Activated T-helper 9 cell treated with anti-CD3 and anti-CD28 coated beads, Interleukin-2, amount 50 U/mL, for 16 hours (primary cell): Measurements from ENCODE around the gene NR1H3.
A peak's percentile ranks its signal among the peaks of the same experiment; 100 is the strongest.
"Not testable (repeated sequence)": the region's sequence is repeated elsewhere in the genome, so short reads cannot be mapped to it uniquely, and the experiment has no call there.

Source experiments
- DNase-seq: peaks from one replicate; pipeline ENCODE4 v3.0.0-alpha.2; 2020; ENCODE audit warnings: low read depth

The NR1H3 gene

GRCh38 chr11:47257517-47258316 is at the start of gene NR1H3:
Gene NR1H3, plus strand, starts transcription at chr11:47257996. Its CDS starts 1,221 bp downstream, at chr11:47259217.
- DNase-seq, result no peak

DNA sequence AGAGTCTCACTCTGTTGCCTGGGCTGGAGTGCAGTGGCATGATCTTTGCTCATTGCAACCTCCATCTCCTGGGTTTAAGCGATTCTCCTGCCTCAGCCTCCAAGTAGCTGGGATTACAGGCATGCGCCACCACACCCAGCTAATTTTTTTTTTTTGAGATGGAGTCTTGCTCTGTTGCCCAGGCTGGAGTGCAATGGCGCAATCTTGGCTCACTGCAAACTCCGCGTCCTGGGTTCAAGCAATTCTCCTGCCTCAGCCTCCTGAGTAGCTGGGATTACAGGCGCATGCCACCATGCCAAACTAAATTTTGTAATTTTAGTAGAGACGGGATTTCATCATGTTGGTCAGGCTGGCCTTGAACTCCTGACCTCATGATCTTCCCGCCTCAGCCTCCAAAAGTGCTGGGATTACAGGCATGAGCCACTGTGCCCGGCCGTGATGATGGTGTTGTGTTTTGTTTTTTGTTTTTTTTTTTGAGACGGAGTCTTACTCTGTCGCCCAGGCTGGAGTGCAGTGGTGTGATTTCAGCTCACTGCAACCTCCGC is 49.7 kb upstream of the NR1H3 start:
- not testable (repeated sequence) for DNase-seq

GRCh38 chr11:47208628-47209027 is 49.2 kb upstream of the NR1H3 start:
- DNase-seq, result no peak

DNA sequence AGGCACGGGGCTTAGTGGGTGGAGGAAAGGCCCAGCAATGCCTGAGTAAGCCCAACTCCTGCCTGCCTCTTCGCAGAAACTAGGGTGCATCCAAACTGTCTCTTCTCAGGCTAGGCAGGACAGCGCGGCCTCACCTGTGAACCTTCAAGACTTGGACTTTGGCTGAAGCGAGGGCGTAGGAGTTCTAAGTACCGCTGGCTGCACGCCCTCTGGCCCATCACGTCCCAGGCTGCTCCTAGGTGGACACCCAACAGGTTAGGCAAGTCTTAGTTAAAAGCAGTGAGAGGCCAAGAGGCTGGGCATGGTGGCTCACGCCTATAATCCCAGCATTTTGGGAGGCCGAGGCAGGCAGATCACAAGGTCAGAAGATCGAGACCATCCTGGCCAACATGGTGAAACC is 44.9 kb upstream of the NR1H3 start:
- DNase-seq, result no peak

- peak; percentile 72 for DNase-seq
Observed at GRCh38 chr11:47213950-47214565, 43.7 kb upstream of the NR1H3 start.

DNA sequence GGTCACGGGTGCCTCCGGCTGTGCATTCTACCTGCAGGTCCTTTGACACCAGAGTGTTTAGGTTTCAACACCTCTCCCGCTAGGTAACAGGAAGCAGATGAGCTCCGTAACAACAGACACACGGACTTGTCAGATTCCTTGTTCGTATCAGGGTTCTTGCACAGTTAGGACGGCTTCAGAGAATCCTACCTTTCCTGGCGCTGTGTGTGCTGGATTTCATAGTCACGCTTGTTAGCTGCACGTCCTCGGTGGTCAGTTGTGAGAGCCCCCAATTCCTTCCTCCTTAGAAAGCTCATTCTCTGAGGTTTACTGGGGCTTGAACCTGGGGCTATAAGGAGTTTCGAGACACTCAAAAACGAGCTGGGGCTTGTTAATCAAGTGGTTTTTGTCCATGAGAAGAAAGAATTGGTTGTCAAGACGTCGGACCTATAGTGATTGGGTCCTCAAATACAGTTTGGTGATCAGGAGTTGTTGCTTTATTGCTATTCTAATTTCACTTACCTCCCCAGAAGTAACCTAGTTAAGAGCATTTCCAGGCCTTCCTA is 42.4 kb upstream of the NR1H3 start:
- DNase-seq, result no peak

- peak; percentile 58 for DNase-seq
Observed at GRCh38 chr11:47216121-47216798, 41.5 kb upstream of the NR1H3 start.

DNA sequence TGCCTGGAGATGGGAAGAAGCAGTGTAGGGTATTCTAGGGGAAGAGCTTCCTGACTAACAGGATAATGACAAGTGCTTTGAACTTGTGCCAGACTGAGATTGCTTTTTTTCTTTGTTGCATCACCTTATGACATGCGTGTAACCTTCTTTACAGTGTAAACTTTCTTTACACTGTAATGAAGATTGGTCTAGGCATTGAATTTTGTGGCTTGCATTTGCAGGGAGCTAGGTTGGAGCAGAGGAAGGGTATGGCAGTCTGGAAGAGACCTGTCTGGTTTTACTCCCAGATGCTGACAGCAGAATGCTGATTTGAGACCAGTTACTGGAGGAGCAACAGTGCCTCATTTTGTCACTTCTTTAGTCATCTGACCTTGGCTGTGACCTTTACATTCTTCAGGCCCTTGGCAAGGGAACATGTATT is 37.4 kb upstream of the NR1H3 start:
- no peak for DNase-seq

DNA sequence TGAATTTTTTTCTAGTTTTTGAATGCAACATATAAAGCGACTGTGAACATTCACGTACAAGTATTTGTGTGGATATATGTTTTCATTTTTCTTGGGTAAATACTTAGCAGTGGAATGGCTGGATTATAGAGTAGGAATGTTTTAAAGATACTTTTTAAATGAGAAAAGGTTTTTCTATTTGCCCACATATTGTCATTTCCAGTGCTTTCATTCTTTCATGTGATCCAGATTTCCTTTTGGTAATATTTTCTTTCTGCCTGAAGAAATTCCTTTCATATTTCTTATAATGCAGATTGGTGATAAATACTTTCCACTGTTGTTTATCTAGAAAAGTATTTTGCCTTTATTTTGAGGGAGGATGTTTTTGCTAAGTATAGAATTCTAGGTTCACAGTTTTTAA is 35.1 kb upstream of the NR1H3 start:
- DNase-seq, result no peak

DNA sequence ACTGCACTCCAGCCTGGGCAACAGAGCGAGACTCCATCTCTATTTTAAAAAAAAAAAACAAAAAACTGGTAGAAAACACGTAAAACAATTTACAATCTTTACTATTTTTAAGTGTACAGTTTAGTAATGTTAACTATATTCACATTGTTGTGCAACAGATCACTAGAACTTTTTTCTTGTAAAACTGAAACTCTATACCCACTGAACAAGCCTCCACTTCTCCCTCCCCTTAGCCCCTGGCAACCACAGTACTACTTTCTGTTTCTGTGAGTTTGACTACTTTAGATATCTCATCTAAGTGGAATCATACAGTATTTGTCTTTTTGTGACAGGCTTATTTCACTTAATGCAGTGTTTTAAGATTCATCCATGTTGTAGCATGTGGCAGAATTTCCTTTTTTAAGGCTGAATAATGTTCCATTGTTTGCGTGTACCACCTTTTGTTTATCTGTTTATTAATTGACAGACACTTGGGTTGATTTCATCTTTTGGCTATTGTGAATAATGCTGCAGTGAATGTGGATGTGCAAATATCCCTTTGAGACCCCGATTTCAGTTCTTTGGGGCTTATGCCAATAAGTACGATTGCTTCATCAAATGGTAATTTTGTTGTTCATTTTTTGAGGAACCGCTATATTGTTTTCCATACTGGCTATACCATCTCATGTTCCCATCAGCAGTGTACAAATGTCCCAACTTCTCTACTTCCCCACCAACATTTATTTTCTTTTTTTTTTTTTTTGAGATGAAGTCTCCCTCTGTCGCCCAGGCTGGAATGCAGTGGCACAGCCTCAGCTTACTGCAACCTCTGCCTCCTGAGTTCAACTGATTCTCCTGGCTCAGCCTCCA is 32.0 kb upstream of the NR1H3 start:
- no peak for DNase-seq

- no peak for DNase-seq
Observed at GRCh38 chr11:47229161-47229560, 28.6 kb upstream of the NR1H3 start.

DNA sequence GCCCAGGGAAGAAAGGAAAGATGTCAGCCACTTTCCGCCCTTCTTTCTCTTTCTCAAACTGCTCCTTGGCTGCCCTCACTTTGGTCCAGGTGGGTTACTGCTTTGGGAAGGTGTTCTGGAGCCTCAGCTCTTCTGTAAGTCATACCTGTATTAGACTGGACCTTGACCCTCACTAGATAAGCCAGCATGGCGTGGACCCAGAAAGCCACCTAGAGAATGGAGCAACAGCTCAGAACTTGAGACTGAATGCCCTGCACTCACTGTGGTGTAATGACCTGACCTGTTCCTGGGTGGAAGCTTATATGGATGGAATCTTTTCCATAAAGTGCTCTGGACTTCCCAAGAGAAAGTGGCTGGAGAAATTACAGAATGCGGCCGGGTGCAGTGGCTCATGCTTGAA is 24.7 kb upstream of the NR1H3 start:
- DNase-seq, result no peak

GRCh38 chr11:47233989-47234668 is 23.7 kb upstream of the NR1H3 start:
- no peak for DNase-seq

GRCh38 chr11:47234669-47235100 is 23.1 kb upstream of the NR1H3 start:
- DNase-seq, result peak; percentile 34

DNA sequence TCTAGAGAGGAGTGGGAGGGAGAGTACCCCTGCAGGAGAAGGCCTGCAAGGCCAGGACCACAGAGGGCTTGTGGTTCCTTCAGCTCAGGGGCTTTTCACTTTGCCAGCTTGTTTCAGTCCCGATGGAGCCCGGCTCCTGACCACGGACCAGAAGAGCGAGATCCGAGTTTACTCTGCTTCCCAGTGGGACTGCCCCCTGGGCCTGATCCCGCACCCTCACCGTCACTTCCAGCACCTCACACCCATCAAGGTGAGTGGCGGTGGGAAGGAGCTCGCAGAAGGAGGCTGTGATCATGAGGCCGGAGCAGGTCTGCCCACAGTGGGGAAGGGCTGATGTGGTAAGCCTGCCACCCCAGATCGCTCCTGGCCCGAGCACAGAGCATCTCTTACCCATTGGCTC is 22.6 kb upstream of the NR1H3 start:
- no peak for DNase-seq

GRCh38 chr11:47236482-47236881 is 21.3 kb upstream of the NR1H3 start:
- DNase-seq, result no peak

DNA sequence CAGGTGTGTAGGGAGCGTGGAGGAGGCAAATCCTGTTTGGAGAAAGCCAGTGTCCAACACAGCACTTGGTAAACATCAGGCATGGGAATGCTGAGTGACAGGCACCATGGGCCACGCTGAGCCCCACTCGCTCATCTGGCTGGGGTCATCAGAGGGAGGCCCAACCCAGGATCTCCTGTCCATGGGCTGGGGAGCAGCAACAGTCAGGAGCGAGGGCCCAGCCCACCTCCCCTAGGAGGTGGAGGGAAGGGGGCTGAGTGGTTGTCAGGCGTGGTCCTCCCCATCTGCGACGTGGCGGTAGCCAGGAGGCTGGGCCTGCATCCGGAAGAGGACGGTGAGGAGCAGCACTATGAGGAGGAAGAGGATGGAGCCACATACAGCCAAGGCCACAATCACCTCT is 17.9 kb upstream of the NR1H3 start:
- no peak for DNase-seq

DNA sequence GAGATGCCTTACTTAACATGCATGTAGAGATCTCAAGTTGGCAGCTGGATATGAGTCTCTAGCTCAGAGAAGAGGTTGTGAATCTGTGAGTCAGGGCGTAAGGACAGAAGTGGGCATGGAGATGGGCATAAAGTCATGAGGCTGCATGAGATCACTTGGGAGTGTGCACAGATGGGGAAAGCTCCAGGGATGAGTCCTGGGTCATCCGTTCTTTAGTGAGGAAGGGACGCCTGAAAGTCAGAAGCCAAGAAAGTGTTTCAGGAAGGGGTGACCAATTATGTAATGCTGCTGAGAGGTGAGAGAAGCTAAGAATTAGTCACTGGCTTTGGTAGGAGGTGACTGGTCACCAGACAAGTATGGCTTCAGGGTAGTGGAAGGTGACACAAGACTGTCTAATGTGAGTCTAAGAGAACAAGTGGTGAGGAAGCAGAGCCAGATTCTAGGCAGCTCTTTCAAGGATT is 15.9 kb upstream of the NR1H3 start:
- no peak for DNase-seq

GRCh38 chr11:47242596-47243192 is 15.1 kb upstream of the NR1H3 start:
- no peak for DNase-seq

DNA sequence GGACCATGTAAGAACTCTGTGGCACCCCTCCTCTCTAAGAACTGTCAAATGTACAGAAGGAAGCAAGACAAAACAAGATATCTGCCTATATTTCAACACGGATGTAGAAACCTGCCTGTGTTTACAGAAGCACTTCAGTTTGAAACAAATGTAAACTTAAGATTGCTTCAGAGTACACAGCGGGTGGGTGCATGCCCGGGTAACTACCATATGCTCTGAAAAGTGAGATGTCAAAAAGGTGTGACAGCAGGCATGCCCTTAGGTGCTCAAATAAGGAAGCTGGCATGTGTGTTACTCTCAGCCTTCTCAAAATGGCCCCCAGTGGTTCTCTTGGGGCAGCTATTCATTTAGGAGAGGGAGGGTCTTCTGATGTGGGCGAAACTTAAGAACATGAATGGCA is 14.3 kb upstream of the NR1H3 start:
- no peak for DNase-seq
